Urinary bladder (tissue), 4 donors: ENCODE measurements around the gene GATC. TPM values are rescaled to one million over a fixed set of nuclear protein-coding genes. Genes with fewer than 3 reads are reported as not detected.
"Not testable (repeated sequence)": the region's sequence is repeated elsewhere in the genome, so short reads cannot be mapped to it uniquely, and the experiment has no call there.

Experiments
- DNase-seq: peaks from one replicate; pipeline ENCODE4 v3.0.0-alpha.2; 2015; ENCODE audit errors: extremely low spot score
- H3K27ac ChIP-seq: one replicate; pipeline ENCODE4 v1.5.1; 2013; ENCODE audit warnings: low read depth, mild to moderate bottlenecking, moderate library complexity
- H3K36me3 ChIP-seq: one replicate; pipeline ENCODE4 v1.6.1; 2013; ENCODE audit warnings: mild to moderate bottlenecking, moderate library complexity; ENCODE audit not compliant: insufficient read depth
- H3K4me1 ChIP-seq: one replicate; pipeline ENCODE4 v1.6.1; 2013; ENCODE audit warnings: mild to moderate bottlenecking, moderate library complexity; ENCODE audit not compliant: insufficient read depth
- H3K4me3 ChIP-seq: one replicate; pipeline ENCODE4 v1.5.1; 2013; ENCODE audit warnings: low read depth, low read length
- WGBS: extraction: QIAGEN DNeasy Blood & Tissue Kit; methylation state at CpG from one replicate; pipeline ENCODE4 v1.1.7; 2013; 5-methylcytosine and 5-hydroxymethylcytosine counted together
- polyA plus RNA-seq: library from polyadenylated mRNA; stranded (reverse); fragments of 200-250 nt; gene quantifications from one replicate; pipeline ENCODE4 v1.2.3, GENCODE V29; 2013
- total RNA-seq: library from RNA; depleted of rRNA; stranded (reverse); fragments of >200 nt; gene quantifications from one replicate; pipeline ENCODE4 v1.2.3, GENCODE V29; 2014
- donor health status: healthy with polysubstance abuse.
- donor health status: healthy.

Gene GATC
- total and polyA plus RNA-seq, 2 donors: 11.9 to 26.2 TPM

- 94% methylated on average over 4 of the region's 4 CpGs for WGBS
- Histone ChIP-seq H3K36me3 (peaks cover 4% of the 10 kb centered on the region), H3K4me1 (peaks cover 1% of the 10 kb centered on the region), H3K27ac (no peak overlapping the region), H3K4me3 (no peak overlapping the region)
- DNase-seq: no peak
Observed at GRCh38 chr12:120447992-120448391, 1.7 kb downstream of the GATC start.

GRCh38 chr12:120452524-120452923 lies 6.3 kb downstream of the GATC start:
- 86% methylated on average over 5 of the region's 5 CpGs for WGBS
- not testable (repeated sequence) for DNase-seq, H3K4me3 ChIP-seq, H3K36me3 ChIP-seq, H3K27ac ChIP-seq, H3K4me1 ChIP-seq

GRCh38 chr12:120453060-120453750 lies 7.0 kb downstream of the GATC start:
- 96% methylated on average over 3 of the region's 3 CpGs for WGBS
- no peak overlapping the region for H3K4me3 ChIP-seq
- peaks cover 2% of the 10 kb centered on the region for H3K36me3 ChIP-seq
- H3K27ac ChIP-seq: no peak overlapping the region
- no peaks in the 10 kb centered on the region for H3K4me1 ChIP-seq
- no peak for DNase-seq

GRCh38 chr12:120453977-120454376 lies 7.7 kb downstream of the GATC start:
- 72% methylated on average over 4 of the region's 4 CpGs for WGBS
- Histone ChIP-seq H3K4me1 (no peaks in the 10 kb centered on the region), H3K36me3 (peaks cover 2% of the 10 kb centered on the region), H3K27ac (no peak overlapping the region), H3K4me3 (no peak overlapping the region)
- DNase-seq: no peak

- H3K36me3 ChIP-seq: peaks cover 3% of the 10 kb centered on the region
- H3K4me1 ChIP-seq: no peaks in the 10 kb centered on the region
- WGBS: 95% methylated on average over 7 of the region's 7 CpGs
- no peak overlapping the region for H3K4me3 ChIP-seq
- H3K27ac ChIP-seq: no peak overlapping the region
- DNase-seq: no peak
Observed at GRCh38 chr12:120455302-120455701, 9.1 kb downstream of the GATC start.

- Histone ChIP-seq H3K27ac (no peak overlapping the region), H3K4me3 (no peak overlapping the region), H3K4me1 (no peaks in the 10 kb centered on the region), H3K36me3 (peaks cover 3% of the 10 kb centered on the region)
- DNase-seq: no peak
- WGBS: 76% methylated on average over 6 of the region's 6 CpGs
Observed at GRCh38 chr12:120457133-120457532, 10.9 kb downstream of the GATC start.

GRCh38 chr12:120460157-120460556 lies 13.9 kb downstream of the GATC start:
- Histone ChIP-seq H3K4me3 (no peak overlapping the region), H3K4me1 (no peaks in the 10 kb centered on the region), H3K27ac (no peak overlapping the region), H3K36me3 (peaks cover 6% of the 10 kb centered on the region)
- DNase-seq: no peak
- WGBS: 93% methylated on average over 3 of the region's 3 CpGs

- H3K27ac ChIP-seq: no peak overlapping the region
- no peaks in the 10 kb centered on the region for H3K4me1 ChIP-seq
- H3K36me3 ChIP-seq: peaks cover 6% of the 10 kb centered on the region
- WGBS: 66% methylated on average over 3 of the region's 3 CpGs
- no peak overlapping the region for H3K4me3 ChIP-seq
- no peak for DNase-seq
Observed at GRCh38 chr12:120462099-120462640, 15.9 kb downstream of the GATC start.

- WGBS: 86% methylated on average over 5 of the region's 5 CpGs
- H3K36me3 ChIP-seq: peaks cover 6% of the 10 kb centered on the region
Observed at GRCh38 chr12:120463712-120464111, 17.5 kb downstream of the GATC start.

GRCh38 chr12:120465756-120466155 lies 19.5 kb downstream of the GATC start:
- DNase-seq: no peak
- no peaks in the 10 kb centered on the region for H3K4me1 ChIP-seq
- no peak overlapping the region for H3K4me3 ChIP-seq
- peaks cover 2% of the 10 kb centered on the region for H3K36me3 ChIP-seq
- WGBS: 50% methylated on average over 5 of the region's 5 CpGs
- H3K27ac ChIP-seq: no peak overlapping the region

More at GRCh38 chr12:120463712-120464111, 17.5 kb downstream of the GATC start:
- no peak overlapping the region for H3K27ac ChIP-seq
- no peak for DNase-seq
- H3K4me1 ChIP-seq: no peaks in the 10 kb centered on the region
- no peak overlapping the region for H3K4me3 ChIP-seq

GRCh38 chr12:120466560-120467315 lies 20.5 kb downstream of the GATC start:
- H3K4me3 ChIP-seq: no peak overlapping the region

GRCh38 chr12:120467439-120467838 lies 21.2 kb downstream of the GATC start:
- no peak for DNase-seq
- no peaks in the 10 kb centered on the region for H3K4me1 ChIP-seq
- no peak overlapping the region for H3K4me3 ChIP-seq
- WGBS: 93% methylated on average over 6 of the region's 6 CpGs
- no peak overlapping the region for H3K27ac ChIP-seq
- H3K36me3 ChIP-seq: peaks cover 2% of the 10 kb centered on the region

More at GRCh38 chr12:120466560-120467315, 20.5 kb downstream of the GATC start:
- no peak for DNase-seq
- H3K36me3 ChIP-seq: peaks cover 2% of the 10 kb centered on the region
- H3K4me1 ChIP-seq: no peaks in the 10 kb centered on the region
- 55% methylated on average over 8 of the region's 8 CpGs for WGBS
- no peak overlapping the region for H3K27ac ChIP-seq

GRCh38 chr12:120468325-120468820 lies 22.1 kb downstream of the GATC start:
- peaks cover 2% of the 10 kb centered on the region for H3K36me3 ChIP-seq
- DNase-seq: no peak
- H3K4me3 ChIP-seq: peak overlapping the region; percentile 91
- no peaks in the 10 kb centered on the region for H3K4me1 ChIP-seq
- peak overlapping the region; percentile 91 for H3K27ac ChIP-seq
- 1% methylated on average over 23 of the region's 23 CpGs for WGBS
